Activated T-cell treated with anti-CD3 and anti-CD28 coated beads, Interleukin-2, amount 50 U/mL, for 48 hours (primary cell): ENCODE measurements around the gene ARL4C.
A peak's percentile ranks its signal among the peaks of the same experiment; 100 is the strongest.

Experiments
- DNase-seq, 2 experiments: peaks; one replicate each; pipeline ENCODE4 v3.0.0-alpha.2; 2020

The ARL4C gene

DNA sequence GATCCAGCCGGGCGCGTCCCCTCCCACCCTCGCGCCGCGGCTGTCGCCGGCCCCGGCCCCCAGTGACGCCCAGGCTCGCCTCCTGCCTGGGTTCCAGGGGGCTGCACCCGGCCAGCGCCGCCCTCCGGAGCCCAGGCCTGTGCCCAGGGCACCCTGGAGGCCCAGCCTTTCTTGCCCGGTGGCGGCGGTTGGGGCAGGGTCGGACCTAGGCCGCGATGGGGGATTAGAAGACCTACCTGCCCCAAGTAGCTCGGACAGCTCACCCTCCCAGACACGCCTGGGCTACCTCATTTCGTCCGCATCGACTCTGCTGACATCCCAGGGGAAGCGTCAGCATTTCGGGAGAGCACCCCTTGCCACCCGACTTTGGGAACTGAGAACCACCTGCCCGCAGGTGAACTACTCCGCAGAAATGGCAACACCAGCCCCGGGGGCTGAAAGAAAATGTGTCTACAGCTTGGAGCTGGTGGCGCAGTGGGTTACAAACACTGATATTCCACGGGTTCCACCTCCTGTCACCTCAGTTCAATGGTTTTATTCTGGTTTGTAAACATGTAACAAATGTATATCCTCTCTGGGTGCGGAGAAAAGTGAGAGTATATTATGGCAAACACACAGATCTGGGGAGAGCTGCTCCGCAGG is 834 bp upstream of the ARL4C start:
- no peak for DNase-seq

DNA sequence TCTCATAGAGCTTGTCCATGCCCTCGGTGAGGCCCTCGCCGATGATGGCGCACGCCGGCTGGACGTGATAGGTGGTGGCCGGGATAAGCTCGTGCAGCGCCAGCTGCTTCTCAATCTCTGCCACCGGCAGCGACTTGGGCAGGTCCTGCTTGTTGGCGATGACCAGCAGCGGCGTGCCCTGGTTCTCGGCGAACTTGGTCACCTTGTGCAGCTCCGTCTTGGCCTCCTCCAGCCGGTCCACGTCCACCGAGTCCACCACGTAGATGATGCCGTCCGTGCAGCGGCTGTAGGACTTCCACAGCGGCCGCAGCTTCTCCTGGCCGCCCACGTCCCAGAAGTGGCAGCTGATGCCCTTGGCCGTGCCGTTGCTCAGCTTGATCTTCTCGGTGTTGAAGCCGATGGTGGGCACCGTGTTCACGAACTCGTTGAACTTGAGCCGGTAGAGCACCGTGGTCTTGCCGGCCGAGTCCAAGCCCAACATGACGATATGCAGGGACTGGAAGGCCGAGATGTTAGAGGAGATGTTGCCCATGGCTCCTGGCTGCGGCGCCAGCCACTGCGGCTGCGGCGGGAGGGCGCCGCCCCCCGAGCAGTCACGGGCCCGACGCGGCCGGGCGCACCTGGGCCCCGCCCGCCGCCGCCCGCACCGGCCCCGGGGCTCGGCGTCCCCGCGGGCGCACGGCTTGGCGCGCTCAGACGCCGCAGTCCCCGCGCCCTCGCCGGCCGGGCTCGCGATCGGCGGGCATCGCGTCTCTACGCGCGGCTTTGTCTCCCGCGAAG is 636 bp downstream of the ARL4C start:
- peak; percentile 70 to 74 for DNase-seq

DNA sequence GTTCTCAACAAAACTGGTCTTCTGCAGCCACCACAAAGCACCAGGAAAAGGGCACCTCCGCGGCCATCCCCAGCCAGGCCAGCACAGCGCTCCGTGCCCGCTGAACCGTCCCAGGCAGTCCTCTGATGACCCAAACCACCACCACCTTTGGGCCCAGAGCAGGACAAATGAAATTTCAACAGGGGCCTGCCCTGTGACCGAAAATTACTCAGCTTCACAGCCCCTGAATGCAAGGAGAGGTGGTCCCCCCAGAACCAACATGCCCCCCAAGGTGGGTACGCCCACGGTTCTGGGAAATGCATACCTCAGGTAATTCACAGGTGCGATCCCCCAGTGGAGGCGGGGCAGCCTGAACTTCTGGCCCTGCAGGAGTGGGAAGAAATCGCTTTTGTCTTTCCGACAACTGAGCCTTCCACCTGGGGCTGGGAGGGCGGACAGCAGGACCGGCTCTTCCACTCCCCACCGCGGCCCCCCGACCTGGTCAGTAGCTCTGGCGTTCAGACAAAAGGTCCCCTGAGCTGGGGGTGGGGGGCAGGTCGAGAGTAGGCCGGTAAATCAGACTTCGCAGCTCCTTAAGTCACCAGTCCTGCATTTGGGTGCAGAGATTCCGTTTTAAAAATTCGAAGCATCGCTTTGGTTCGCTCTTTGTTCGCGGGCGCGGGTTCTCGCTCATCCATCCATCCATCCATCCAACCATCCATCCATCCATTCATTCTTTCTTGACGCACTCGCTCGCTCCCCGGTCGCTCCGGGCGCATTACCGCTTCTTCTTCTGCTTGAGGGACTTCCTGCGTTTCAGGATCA is 1.4 kb downstream of the ARL4C start:
- no peak for DNase-seq

DNA sequence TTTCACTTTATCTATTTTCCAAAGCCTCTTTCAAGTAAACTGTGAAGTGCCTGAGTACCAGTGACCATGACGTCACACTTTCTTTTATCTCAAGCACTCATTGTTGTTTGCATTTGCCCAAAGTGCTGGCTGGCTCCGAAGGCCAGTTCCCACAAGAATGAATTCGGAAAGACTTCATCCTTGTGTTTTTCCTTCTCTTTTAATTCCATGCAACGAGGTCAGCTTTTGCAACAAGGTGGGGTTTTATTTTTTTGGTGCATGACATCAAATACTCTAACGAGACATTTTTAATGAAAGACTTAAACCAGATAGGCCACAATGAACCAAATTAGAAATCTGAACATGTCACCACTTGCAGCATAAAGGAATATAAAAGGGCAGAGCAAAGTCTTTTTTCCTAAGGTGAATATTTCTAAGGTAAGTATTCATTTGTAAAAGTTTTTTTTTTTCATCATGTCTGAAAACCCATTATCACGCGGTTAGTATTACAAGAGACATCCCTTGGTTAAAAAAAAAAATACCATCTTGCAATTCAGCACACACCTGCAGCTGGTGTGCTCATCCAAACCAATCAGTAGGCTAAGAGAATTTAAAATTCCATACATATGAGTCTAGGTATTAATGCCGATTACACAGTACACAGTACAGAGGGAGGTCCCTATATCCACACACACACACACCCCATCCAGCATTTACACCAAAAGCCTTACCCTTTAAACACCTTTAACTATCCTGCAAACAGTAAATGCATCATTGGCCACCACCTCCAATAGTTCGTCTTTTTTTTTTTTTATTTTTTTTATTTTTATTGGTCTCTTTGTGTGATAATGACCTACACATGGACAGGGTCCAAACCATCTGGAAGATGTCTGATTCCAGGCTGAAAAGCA is 2.3 kb downstream of the ARL4C start:
- no peak for DNase-seq

DNA sequence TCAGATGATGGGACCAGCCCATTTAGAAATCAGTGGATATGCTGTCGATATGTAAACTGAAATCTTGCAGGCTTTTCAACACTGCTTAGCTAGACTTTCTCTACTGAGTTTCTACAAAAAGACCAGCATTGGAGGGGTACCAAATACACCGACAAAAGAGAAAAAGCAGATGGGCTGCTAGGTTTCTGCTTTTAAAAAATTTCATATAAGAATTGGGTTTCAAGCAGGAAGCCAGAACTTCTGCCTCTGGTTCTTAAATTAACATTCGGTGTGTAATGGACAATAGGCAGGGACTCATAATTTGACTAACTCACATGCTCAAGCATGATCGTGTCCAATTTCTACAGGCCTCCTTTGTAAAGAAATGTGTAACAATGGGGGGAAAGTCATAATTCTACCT is 3.1 kb downstream of the ARL4C start:
- DNase-seq, result no peak

DNA sequence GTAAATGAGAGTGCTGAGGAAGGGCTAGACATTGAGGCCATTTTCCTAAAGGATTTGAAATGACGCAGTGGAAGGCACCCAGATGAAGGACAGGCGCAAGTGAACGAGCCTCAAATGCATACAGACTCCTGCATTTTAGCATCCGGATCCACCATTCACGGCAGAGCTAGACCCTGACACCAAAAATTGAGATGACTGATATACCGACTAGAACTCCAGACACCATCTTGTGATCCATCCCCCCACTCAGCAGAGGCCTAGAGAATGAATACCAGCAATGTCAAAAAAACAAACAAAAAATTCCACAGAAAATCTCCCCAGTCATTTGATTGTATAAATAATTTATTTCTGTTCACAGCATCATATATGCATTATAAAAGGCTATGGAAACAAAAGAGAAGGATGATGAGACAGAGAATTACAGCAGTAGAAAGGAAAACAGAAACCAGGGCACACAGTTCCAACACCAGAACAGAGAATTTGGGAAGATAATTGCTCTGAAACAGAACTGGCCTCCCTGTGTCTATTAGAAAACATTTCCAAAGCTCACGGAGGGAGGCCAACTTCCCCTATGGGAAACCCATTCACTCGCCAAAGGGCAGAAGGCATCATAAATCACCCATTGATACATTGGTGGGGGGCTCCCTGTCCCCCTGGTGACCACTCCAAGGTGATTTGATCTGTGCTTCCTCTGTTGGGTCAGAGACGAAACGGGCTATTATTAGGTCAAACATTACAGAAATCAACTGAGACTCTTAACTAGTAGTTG is 4.0 kb downstream of the ARL4C start:
- no peak for DNase-seq

DNA sequence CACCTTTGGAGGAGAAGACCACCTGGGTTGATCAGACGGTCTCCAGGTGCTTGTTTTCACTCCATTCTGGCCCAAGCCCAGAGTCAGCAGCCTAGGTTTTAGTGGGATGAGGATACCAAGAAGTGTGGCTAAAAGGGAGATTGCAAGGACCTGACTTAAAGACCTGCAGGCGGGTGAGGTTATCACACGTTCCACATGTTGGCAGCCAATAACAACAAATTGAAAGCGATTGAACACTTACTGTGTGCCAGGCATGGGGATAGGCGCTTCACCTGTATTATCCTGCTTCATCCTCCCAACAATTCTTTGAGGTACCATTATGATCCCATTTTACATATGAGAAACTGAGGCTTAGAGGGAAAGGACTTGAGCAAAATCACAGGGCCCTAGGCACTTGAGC is 5.0 kb downstream of the ARL4C start:
- peak in 1 of 2 experiments; percentile 46 for DNase-seq

DNA sequence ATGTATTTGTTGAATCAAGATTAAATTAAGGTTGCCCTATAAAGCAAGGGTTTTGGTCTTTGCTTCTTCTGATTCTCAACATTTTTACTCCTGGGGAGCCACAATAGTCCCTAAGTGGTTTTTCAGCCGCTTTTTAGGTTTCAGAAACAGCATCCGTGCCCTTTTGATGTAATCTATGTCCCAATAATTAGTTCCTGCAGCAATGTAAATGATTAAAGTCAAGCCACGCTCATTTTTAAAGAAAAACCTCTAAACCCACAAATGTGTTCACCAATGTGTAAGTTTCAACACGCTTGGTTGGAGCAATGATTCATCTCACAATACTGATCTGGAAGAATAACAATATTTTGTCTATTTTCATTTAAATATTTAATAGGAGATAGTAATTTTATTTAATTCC is 5.6 kb downstream of the ARL4C start:
- no peak for DNase-seq

DNA sequence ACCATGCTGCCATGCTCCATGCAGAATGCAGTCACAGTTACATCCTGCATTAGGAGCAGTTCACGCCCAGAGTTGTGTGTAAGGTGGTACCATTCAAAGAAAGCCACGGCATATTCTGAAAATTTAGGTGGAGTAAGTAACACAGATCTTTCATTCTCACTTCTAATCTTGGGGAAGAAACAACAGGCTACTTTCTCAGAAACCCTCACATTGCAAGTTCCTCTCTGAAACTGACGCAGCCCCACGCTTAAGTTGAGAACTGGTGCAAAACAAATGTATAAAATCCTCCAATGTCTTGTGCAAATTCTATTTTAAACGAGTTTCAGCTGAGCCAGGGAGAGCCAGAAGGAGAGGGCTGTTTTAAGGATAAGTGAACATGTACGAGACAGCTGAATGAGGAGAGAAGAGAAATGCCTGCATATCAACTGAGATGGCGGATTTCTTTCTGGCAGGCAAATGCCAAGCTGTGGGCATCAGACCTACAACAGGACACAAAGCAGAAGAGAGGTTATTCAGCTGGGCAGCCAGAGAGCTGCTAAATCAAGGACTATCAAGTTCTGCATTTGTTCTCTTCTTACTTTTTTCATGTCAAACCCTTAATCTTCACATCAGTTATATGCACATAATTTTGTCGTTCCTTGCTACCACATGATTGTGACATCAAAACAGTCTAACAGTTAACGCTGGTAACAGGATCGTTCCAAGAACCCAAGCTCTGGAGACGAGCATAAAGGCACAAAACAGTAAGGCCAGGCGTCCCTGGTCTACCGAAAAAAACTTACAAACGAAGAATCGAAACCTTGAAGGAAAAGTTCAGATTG is 6.4 kb downstream of the ARL4C start:
- DNase-seq, result peak in 1 of 2 experiments; percentile 57

DNA sequence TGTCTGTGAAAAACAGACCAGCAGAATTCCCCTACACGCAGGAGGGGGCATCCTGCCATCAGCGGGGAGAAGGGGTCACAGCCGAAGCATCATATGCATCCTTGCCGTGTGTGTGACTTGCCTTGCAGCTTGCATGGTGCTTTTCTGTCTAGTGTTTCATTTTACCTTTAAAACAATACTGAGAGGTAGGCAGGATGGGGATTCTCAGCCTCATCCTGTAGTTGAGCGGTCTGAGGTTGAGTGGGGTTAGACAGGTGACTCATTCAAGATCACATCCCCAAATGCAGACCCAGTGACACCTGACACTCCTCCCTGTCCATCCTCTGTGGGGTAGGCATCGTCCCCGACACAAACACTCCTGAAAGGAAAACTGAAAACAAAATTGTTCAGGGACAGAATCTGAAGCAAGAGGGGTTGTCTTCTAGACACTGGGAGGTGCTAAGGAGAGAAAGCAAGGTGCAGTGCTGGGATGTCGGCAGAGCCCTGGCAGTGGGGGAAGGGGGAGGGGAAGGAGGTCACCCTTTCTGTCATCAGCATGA is 7.9 kb downstream of the ARL4C start:
- DNase-seq, result peak; percentile 77

DNA sequence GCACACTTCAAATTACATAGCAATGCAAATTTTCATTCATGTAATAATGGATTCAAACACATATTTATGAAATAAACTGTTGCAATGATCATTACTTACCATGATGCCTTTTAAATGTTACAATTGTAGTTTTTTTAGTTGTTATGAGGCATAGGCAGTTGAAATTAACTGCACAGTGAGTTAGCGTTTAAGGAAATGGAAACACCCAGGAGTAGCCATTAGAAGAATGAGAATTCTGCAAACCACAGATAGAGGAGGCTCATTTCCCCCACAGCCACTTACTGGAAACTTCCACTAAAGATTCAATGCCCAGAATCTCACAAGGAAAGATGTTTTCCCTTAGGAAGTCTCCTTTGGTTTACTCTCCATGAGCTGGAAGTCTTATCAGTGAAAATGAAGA is 8.4 kb downstream of the ARL4C start:
- no peak for DNase-seq

DNA sequence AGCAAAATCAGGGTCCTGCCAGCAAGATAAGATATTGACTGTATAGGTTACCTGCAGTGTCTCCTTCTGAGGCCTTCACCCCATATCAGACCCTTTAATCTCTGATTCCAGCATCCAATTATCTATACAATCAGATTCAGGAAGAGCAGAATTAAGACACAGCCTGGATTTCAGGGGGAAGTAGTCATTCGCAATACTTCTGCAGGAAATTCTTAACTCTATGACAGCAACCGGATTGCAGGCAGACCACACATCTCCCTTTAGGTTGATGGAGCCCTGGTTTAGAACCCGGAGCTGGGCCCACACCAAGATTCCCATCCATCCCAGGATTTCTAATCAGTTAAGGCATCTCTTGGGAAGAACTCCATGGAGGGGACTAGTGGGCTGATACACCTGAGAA is 9.5 kb downstream of the ARL4C start:
- no peak for DNase-seq

DNA sequence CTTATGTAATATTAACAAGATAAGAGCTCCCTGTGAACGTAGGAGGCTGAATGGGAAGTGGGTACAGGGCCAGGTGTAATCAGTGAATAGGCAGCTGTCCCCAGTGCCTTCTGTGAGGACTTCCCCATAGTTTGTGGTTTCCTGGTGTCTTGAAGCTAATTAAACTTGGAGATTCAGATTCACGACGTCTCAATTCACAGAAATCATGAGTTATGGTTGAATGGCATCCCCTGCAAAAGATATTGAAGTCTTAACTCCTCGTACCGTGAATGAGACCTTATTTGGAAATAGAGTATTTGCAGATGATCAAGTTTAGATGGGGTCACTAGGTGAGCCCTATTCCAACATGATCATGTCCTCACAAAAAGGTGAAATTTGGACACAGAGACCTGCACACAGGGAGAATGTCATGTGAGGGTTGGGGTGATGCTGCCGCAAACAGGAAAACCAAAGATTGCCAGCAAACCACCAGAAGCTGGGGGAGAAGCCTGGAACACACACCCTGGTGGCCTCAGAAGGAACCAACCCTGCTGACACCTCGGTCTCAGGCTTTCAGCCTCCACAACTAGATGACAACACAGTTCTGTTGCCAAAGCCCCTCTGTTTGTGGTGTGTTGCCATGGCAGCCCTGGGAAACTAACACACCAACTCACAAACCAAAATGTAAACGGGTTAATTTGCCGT is 13.2 kb downstream of the ARL4C start:
- DNase-seq, result peak; percentile 80 to 83

DNA sequence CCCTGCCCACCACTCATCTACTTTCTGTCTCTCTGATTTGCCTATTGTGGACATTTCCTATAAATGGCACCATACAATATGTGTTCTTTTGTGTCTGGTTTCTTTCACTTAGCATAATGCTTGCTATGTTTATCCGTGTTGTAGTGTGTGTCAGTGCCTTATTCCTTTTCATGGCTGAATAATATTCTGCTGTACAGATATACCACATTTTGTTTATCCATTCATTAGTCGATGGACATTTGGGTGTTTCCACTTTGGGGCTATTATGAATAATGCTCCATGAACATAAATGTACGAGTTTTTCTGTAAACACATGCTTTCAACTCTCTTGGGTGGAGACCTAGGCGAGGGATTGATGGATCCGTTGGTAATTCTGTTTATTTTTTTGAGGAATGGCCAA is 15.6 kb downstream of the ARL4C start:
- no peak for DNase-seq

DNA sequence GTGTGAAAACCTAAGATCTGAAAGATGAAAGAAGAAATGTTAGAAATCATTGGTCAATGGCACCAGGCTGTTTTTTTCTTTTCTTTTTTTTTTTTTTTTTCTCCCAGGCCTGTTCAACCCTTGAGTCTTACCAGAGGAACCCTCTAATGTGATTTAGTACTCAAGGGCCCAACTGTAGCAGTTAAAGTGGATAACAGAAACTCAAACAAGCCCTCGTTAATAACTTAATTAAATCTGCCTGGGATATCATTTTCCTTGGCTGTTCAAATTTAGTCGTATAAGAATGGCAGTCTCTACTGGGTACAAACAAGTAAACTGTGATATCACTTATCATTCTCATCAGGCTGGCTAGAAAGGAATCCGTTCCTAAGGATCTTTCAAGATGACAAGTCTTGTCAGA is 16.5 kb downstream of the ARL4C start:
- no peak for DNase-seq

DNA sequence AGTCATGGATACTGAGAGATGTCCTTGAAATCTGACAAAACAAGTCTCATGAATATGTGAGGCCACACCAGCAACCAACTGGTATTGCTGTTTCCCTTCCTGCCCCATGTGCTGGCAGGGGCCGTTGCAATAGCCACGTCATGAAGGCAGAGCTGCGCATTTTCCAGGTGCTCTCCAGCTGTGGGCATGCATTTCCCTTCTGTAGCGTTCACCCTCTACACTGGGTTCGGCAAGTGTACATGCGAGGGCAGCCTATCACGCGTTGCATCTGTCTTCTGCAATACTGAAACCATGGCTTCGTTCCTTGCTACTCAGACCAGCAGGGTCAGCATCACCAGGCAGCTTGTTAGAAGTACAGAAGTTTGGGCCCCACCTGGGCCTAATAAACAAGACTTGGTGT is 17.4 kb downstream of the ARL4C start:
- peak in 1 of 2 experiments; percentile 16 for DNase-seq

DNA sequence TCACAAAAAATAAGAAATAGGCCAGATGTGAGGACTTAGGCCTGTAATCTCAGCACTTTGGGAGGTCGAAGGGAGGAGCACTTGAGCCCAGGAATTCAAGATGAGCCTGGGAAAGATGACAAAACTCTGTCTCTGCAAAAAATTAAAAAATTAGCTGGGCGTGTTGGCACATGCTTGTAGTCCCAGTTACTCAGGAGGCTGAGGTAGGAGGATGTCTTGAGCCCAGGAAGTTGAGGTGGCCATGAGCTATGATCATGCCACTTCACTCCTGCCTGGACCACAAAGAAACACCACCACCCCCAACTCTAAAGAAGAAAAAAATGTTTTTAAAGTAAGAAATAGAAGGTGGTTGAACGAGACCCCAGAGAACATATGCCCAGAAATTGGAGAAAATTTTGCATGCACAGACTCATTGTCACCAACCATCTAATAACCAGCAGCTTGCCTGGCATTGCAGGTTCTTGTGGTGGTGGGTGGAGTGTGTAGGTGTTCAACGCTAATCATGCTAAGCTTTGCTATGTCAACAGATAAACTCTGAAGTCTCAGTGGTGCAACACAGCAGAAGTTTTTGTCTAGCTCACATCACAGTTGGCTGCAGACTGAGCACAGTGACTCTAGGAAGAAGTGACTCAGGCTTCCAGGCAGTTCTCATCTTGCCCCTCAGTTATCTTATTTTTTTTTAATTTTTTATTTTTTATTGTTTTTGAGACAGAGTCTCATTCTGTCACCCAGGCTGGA is 18.6 kb downstream of the ARL4C start:
- DNase-seq, result peak in 1 of 2 experiments; percentile 44

DNA sequence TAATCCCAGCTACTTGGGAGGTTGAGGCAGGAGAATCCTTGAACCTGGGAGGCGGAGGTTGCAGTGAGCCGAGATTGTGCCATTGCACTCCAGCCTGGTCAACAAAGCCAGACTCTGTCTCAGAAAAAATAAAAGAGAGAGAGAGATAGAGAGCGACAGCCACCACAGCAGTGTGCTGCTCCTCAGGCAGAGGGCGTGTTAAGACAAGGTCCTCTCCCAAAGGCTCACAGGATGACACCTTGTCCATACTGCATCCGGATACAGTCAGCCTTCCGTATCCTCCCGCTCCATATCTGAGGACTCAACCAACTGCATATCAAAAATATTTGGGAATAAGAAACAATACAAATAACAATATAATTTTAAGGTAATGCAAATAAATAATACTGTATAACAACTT is 20.1 kb downstream of the ARL4C start:
- no peak for DNase-seq

DNA sequence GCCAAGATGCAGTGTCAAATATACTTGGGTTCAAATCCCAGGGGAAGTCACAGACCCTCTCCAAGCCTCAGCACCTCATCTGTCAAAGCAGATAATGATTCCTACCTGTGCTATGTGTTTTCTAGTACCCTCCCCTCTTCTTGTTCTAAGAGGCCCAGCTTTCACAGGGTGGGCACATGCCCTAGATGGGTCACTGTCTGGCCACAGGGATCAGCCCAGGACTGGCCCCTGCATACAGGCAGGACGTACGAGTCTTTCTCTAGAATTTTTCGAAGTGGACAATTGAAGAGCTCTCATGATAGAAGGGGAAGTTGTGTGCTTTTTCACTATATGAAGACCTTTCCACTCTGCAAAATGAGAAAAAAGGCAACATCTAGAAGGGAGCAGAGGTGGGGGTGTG is 22.2 kb downstream of the ARL4C start:
- no peak for DNase-seq
